Large intestine (tissue), 3 donors: ENCODE measurements around the gene RANBP2. TPM values are rescaled to one million over a fixed set of nuclear protein-coding genes. Genes with fewer than 3 reads are reported as not detected.
"Not testable (repeated sequence)": the region's sequence is repeated elsewhere in the genome, so short reads cannot be mapped to it uniquely, and the experiment has no call there.

Experiments
- DNase-seq, 2 donors: peaks; one replicate each; pipeline versions ENCODE4 v3.0.0 to v3.0.0-alpha.2; 2013
- H3K27ac ChIP-seq: one replicate; pipeline ENCODE4 v1.5.1; 2013; ENCODE audit warnings: low read length
- H3K27me3 ChIP-seq: 2 replicates; pipeline ENCODE4 v1.6.1; 2013; ENCODE audit warnings: low read length; ENCODE audit not compliant: control insufficient read depth, insufficient read depth
- H3K36me3 ChIP-seq: 2 replicates; pipeline ENCODE4 v1.6.1; 2013; ENCODE audit warnings: low read length; ENCODE audit not compliant: control insufficient read depth, insufficient read depth
- H3K4me1 ChIP-seq: one replicate; pipeline ENCODE4 v1.6.1; 2013; ENCODE audit warnings: low read length; ENCODE audit not compliant: control insufficient read depth, insufficient read depth
- H3K4me3 ChIP-seq: one replicate; pipeline ENCODE4 v1.5.1; 2013; ENCODE audit warnings: low read length
- H3K9me3 ChIP-seq: one replicate; pipeline ENCODE4 v1.6.1; 2013; ENCODE audit warnings: mild to moderate bottlenecking, low read depth, low read length, moderate library complexity; ENCODE audit not compliant: control insufficient read depth
- WGBS: methylation state at CpG from one replicate; pipeline ENCODE4 v1.1.5; 2013; ENCODE audit warnings: low lambda C conversion rate; ENCODE audit not compliant: insufficient coverage; 5-methylcytosine and 5-hydroxymethylcytosine counted together
- polyA plus RNA-seq: library from polyadenylated mRNA; unstranded; fragments of 120-200 nt; gene quantifications from one replicate; pipeline ENCODE4 v1.2.1, GENCODE V29; 2013

The RANBP2 gene
- polyA plus RNA-seq, 1 donor = 44.5 TPM

- DNase-seq = no peak
- Histone ChIP-seq H3K9me3 (no peaks in the 10 kb centered on the region), H3K27me3 (no peaks in the 10 kb centered on the region), H3K27ac (no peak overlapping the region), H3K4me3 (no peak overlapping the region), H3K36me3 (no peaks in the 10 kb centered on the region), H3K4me1 (no peaks in the 10 kb centered on the region)
- no CpG with 5 or more reads among the region's 7 CpGs for WGBS
Observed at GRCh38 chr2:108691447-108691846, 27.8 kb upstream of the RANBP2 start.

DNA sequence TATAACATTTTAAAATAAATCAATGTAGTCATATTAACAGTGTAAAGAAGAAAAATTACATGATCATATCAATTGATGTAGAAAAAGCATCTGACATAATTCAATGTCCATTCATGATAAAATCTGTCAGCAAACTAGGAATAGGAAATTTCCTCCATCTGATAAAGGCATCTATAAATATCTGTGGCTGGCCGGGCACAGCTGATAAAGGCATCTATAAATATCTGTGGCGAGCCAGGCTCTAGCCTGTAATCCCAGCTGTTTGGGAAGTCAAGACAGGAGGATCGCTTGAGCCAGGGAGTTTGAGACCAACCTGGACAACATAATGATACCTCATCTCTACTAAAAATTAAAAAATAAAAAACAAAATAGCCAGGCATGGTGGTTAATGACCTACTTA, 18.1 kb upstream of the RANBP2 start:
- no peak overlapping the region for H3K27ac ChIP-seq

DNA sequence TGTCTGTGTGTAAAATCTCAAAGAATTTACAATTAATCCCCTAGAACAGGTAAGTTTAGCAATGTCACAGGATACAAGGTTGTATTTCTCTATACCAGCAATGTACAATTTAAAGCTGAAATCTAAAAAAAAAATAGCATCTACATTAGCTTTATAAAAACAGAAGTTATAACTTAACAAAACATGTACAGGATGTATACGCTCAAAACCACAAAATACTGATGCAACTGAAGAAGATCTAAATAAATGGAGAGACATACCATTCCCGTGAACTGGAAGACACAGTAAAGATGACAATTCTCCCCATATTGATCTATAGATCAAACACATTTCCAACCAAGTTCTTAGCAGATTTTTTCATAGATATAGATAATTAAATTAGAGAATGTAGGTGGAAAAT, 17.5 kb upstream of the RANBP2 start:
- no peak overlapping the region for H3K27ac ChIP-seq
- no peaks in the 10 kb centered on the region for H3K9me3 ChIP-seq
- no peaks in the 10 kb centered on the region for H3K4me1 ChIP-seq
- DNase-seq = no peak
- no CpG with 5 or more reads among the region's 2 CpGs for WGBS
- H3K27me3 ChIP-seq = no peaks in the 10 kb centered on the region
- no peaks in the 10 kb centered on the region for H3K36me3 ChIP-seq
- H3K4me3 ChIP-seq = no peak overlapping the region

More for the DNA sequence above, 18.1 kb upstream of the RANBP2 start:
- no peaks in the 10 kb centered on the region for H3K27me3 ChIP-seq
- no peaks in the 10 kb centered on the region for H3K36me3 ChIP-seq
- whole genome bisulfite sequencing = 70% methylated on average over 2 of the region's 3 CpGs
- no peaks in the 10 kb centered on the region for H3K9me3 ChIP-seq
- no peak overlapping the region for H3K4me3 ChIP-seq
- no peaks in the 10 kb centered on the region for H3K4me1 ChIP-seq
- no peak for DNase-seq

DNA sequence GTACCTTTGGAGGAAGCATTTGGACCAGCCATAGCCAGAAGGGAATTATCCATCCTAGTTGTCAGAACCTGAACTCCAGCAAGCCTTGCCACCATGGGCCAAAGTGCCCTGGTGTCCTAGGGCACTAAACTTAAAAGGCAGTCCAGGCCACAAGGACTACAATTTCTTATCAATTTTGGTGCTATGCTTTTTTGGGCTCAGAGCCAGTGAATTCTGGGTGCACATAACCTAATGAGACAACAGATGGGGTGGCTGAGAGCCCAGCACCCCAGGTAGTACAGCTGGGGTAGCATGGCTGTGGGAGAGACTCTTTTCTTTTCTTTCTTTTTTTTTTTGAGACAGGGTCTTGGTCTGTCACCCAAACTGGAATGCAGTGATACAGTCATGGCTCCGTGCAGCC, 14.4 kb upstream of the RANBP2 start:
- Histone ChIP-seq H3K36me3 (no peaks in the 10 kb centered on the region), H3K27me3 (no peaks in the 10 kb centered on the region), H3K9me3 (peaks cover 3% of the 10 kb centered on the region), H3K4me3 (no peak overlapping the region), H3K4me1 (no peaks in the 10 kb centered on the region), H3K27ac (no peak overlapping the region)
- no CpG with 5 or more reads among the region's 1 CpG for WGBS
- DNase-seq = no peak

GRCh38 chr2:108707300-108707699, 12.0 kb upstream of the RANBP2 start:
- DNase-seq = no peak
- no peak overlapping the region for H3K27ac ChIP-seq
- no peaks in the 10 kb centered on the region for H3K4me1 ChIP-seq
- H3K27me3 ChIP-seq = no peaks in the 10 kb centered on the region
- peaks cover 3% of the 10 kb centered on the region for H3K9me3 ChIP-seq
- no peaks in the 10 kb centered on the region for H3K36me3 ChIP-seq
- no peak overlapping the region for H3K4me3 ChIP-seq

DNA sequence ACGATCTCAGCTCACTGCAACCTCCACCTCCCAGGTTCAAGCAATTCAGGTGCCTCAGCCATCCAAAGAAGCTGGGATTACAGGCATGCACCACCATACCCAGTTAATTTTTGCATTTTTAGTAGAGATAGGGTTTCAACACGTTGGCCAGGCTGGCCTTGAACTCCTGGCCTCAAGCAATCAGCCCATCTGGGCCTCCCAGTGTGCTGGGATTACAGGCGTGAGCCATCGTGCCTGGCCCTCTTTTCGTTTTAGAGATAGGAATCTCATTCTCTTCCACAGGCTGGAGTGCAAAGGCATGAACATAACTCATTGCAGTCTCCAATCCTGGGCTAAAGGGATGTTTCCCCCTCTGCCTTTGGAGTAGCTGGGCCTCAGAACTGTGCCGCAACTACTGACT, 2.3 kb upstream of the RANBP2 start:
- H3K36me3 ChIP-seq, H3K4me3 ChIP-seq, H3K27ac ChIP-seq, H3K9me3 ChIP-seq, H3K4me1 ChIP-seq, H3K27me3 ChIP-seq, DNase-seq: not testable (repeated sequence)
- no CpG with 5 or more reads among the region's 6 CpGs for WGBS

DNA sequence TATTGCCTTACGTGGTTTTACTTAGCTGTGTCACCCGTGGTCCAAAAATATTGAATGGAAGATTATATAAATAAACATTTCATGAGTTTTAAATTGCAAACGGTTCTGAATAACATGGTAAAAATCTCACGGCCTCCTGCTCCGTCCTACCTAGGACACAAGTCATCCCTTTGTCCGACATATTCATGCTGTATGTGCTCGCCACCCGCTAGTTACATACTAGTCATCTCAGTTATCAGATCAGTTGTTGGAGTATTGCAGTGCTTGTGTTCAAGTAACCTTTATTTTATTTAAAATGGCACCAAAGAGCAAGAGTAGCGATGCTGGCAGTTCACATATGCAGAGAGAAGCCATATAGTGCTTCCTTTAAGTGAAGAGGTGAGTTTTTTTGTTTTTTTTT, 6.8 kb downstream of the RANBP2 start:
- H3K4me3 ChIP-seq, H3K27ac ChIP-seq, H3K36me3 ChIP-seq, DNase-seq, H3K27me3 ChIP-seq, H3K4me1 ChIP-seq, H3K9me3 ChIP-seq: not testable (repeated sequence)
- WGBS = 83% methylated on average over 1 of the region's 9 CpGs

GRCh38 chr2:108734656-108735055, 15.4 kb downstream of the RANBP2 start:
- H3K4me3 ChIP-seq, H3K9me3 ChIP-seq, DNase-seq, H3K27ac ChIP-seq, H3K4me1 ChIP-seq, H3K27me3 ChIP-seq: not testable (repeated sequence)
- peaks cover 10% of the 10 kb centered on the region for H3K36me3 ChIP-seq
- WGBS = 100% methylated on average over 1 of the region's 6 CpGs

GRCh38 chr2:108757973-108758372, 38.7 kb downstream of the RANBP2 start:
- WGBS = no CpG with 5 or more reads among the region's 9 CpGs
- H3K9me3 ChIP-seq, H3K27ac ChIP-seq, H3K4me3 ChIP-seq, H3K27me3 ChIP-seq, DNase-seq, H3K4me1 ChIP-seq: not testable (repeated sequence)
- peaks cover 12% of the 10 kb centered on the region for H3K36me3 ChIP-seq

DNA sequence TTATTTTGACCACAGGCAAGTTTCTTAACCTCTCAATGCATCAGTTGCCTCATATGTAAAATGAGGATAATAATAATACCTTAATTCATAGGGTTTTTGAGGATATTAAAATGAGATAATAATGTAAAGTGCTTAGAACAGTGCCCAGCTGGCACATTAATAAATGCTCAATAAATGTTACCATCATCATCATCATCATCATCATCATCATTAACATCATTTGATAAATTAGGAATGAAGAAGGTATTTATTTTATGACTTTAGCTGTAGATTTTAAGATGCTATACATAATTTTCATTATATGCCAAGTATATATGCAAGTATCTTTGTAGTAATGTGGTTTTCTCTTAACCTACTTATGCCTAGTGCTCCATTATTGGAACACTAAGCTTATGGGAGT, 43.3 kb downstream of the RANBP2 start:
- DNase-seq, H3K4me1 ChIP-seq, H3K27me3 ChIP-seq, H3K9me3 ChIP-seq, H3K4me3 ChIP-seq, H3K27ac ChIP-seq: not testable (repeated sequence)
- peaks cover 32% of the 10 kb centered on the region for H3K36me3 ChIP-seq

DNA sequence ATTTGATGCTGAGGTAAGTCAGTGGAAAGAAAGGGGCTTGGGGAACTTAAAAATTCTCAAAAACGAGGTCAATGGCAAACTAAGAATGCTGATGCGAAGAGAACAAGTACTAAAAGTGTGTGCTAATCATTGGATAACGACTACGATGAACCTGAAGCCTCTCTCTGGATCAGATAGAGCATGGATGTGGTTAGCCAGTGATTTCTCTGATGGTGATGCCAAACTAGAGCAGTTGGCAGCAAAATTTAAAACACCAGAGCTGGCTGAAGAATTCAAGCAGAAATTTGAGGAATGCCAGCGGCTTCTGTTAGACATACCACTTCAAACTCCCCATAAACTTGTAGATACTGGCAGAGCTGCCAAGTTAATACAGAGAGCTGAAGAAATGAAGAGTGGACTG, 47.4 kb downstream of the RANBP2 start:
- H3K4me1 ChIP-seq, H3K27me3 ChIP-seq, H3K27ac ChIP-seq, H3K4me3 ChIP-seq, H3K9me3 ChIP-seq, DNase-seq: not testable (repeated sequence)
- H3K36me3 ChIP-seq = peaks cover 30% of the 10 kb centered on the region
- no CpG with 5 or more reads among the region's 5 CpGs for WGBS
